ENCODE results near the gene PDE1C.
"Not testable (repeated sequence)": the region's sequence is repeated elsewhere in the genome, so short reads cannot be mapped to it uniquely, and the experiment has no call there.

Gene PDE1C

DNA sequence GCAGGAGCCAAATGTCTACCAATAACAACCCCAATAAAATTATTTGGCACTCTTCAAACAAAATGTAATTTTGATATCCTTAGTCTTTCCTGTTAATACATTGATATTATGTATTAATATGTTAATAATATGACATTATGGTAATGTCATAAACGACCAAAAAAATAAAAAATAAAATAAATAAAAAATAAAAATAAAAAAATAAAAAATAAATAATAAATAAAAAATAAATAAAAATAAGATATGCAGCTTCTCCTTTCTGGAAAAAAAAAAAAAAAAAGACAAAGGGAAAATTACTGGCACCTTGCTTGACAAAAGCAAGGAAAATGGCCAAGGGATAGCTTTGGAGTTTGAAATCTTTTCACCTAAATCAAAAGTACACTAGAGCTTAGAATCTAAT is 214.7 kb downstream of the PDE1C start:
- DNase-seq (ENCODE audit: low read depth in 3 of 3, low spot score in 1 of 3), result no peak

- DNase-seq (ENCODE audit: low read depth in 3 of 3, low spot score in 1 of 3), result no peak
Observed at GRCh38 chr7:31853380-31853779, 216.8 kb downstream of the PDE1C start.

GRCh38 chr7:31852462-31852861 is 217.7 kb downstream of the PDE1C start:
- no peak for DNase-seq (ENCODE audit: low read depth in 3 of 3, low spot score in 1 of 3)

- DNase-seq (ENCODE audit: low read depth in 3 of 3, low spot score in 1 of 3), result no peak
Observed at GRCh38 chr7:31851119-31851518, 219.1 kb downstream of the PDE1C start.

- DNase-seq (ENCODE audit: low read depth in 3 of 3, low spot score in 1 of 3), result no peak
Observed at GRCh38 chr7:31850601-31851000, 219.6 kb downstream of the PDE1C start.

- no peak for DNase-seq (ENCODE audit: low read depth in 3 of 3, low spot score in 1 of 3)
Observed at GRCh38 chr7:31850066-31850465, 220.1 kb downstream of the PDE1C start.

DNA sequence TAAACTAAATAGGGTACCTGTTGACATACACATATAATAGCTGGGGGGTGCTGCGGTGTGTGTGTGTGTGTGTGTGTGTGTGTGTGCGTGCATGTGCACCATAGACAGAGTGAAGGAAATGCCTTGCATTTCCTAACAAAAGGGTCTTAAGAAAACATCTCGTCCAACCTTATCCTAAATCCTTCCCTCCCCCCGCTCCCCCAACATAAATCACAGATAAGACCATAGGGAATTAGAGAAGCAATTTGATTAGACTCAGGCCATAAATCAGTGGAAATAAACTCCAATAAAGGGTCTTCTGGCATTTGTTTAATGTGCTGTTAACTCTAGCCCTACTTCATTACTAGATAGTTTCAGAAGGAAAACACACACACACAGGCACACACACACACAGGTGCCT is 234.7 kb downstream of the PDE1C start:
- no peak for DNase-seq (ENCODE audit: low read depth in 3 of 3, low spot score in 1 of 3)

- not testable (repeated sequence) for DNase-seq (ENCODE audit: low read depth in 3 of 3, low spot score in 1 of 3)
Observed at GRCh38 chr7:31833625-31834024, 236.6 kb downstream of the PDE1C start.

GRCh38 chr7:31828520-31828919 is 241.7 kb downstream of the PDE1C start:
- DNase-seq (ENCODE audit: low read depth in 3 of 3, low spot score in 1 of 3), result no peak

DNA sequence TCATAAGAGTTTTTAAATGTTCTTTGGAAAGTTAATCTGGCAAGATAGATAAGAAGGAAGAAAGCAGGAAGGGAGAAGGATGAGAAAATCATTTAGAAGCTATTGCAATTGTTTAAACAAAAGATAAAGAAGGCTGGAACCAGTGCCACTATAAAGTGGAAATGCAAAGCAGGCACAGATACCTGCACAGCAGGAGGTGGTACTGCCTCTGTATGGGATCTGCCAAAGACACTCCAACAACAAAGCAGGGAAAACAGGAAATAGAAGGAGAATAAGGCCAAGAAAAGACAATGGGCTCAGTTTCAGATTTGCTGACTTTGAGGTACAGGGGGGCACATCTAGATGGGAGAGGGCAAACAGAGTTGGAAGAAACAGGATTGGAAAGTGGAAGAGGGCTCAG is 244.6 kb downstream of the PDE1C start:
- DNase-seq (ENCODE audit: low read depth in 3 of 3, low spot score in 1 of 3), result no peak

DNA sequence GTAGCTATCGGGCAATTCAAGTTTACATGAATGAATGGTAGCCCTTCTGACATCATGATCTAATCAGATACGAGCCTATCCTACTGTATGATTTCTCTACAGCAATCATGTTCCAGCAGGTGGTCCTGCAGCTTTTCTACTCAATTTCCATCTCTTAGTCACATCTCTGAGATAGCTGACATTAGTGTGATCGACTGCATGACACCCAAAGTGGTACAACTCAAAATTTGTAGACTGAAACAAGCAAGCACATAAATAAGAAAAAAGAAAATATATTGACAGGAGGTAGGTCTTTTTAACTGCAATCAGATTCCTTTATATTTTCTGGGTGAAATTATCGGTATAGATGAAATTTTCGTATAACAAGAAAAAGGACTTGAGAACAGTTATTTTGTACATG is 251.2 kb downstream of the PDE1C start:
- no peak for DNase-seq (ENCODE audit: low read depth in 3 of 3, low spot score in 1 of 3)

DNA sequence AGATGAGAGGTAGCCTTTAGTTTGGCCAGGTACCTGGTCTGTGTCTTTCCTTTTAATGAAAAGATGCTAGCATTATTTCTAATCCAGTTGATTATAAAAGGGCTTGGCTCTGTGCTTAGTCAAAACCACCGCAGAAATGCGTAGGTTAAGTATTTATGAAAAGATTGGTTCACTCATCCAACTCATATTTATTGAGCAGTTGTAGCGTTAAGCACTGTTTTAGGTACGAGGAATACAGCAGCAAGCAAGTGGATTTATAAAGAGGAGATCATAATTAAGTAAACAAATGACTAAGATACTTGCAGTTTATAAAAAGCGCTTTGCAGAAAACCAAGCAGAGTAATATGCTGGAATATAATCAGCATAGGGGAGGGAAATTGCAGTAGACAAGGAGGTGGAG is 253.4 kb downstream of the PDE1C start:
- no peak for DNase-seq (ENCODE audit: low read depth in 3 of 3, low spot score in 1 of 3)

DNA sequence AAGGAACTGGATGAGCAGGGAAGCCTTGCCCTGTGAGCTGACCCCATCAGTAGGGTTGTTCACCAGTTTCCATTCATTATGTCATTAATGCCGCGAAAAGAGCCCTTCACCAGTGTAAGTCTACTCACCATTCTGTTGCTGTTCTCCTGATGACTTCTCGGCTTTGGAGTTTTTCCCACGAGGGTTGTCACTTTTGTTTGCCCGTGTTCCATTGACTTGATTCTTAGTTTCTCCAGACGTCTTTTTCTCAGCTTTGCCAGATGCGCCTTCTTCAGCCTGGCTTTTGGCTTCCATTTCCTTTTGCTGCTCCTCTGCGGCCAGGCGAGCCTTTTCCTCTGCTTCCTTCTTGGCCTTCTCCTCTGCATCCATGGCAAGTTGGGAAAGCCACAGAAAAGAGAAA is 254.4 kb downstream of the PDE1C start:
- no peak for DNase-seq (ENCODE audit: low read depth in 3 of 3, low spot score in 1 of 3)

DNA sequence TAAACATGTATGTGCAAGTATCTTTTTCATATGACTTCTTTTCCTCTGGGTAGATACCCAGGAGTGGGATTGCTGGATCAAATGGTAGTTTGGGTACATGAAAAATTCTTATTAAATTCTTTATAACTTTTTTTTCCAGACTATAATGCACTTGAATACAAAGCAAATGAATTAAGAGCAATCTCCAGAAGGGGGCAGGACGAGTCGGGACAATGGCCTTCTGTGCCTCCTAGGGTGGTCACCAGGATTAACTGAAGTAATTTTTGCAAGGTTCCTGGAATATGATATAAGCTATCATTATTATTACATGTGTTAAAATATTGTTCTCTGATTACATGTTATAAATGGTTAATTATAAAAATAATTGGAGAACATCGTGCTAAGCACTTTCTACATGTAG is 256.0 kb downstream of the PDE1C start:
- DNase-seq (ENCODE audit: low read depth in 3 of 3, low spot score in 1 of 3), result no peak

DNA sequence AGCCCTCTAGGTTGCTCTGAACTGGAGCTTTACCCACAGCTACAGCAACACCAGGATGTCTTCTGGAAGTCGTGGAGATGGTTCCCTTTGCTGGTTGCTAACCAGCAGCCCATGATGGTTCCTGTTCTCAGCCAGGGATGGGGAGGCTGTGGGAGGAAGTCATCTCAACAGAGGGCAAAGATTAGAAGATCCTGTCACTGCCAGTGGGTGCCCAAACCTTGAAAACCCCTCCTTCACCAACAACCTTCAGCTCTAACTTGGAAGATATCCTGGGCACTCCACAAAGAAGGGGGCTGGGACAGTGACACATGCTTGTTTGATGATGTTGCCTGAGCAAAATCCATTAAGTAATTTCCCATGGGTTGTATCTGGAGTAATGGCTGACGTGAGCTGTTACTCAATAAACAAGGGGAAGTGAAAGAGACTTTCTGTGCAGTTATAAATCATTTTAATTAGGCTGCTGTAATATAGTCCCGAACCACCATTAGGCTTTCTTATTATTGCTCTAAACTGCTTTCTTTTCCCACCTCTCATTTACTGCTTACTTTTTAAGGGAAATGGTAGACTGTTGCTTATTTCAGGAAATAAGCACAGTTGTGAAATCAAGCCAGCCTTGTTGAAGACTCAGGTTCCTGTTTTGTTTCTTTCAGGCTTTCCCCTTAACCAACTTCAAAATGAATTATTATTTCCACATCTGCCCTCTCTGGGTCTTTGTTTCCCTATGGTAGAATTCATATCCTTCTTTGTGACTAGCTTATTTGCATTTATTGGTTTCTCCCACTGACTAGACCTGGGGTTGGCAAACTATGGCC is 258.4 kb downstream of the PDE1C start:
- DNase-seq (ENCODE audit: low read depth in 3 of 3, low spot score in 1 of 3), result no peak

- DNase-seq (ENCODE audit: low read depth in 3 of 3, low spot score in 1 of 3), result no peak
Observed at GRCh38 chr7:31805209-31805818, 264.9 kb downstream of the PDE1C start.

- no peak for DNase-seq (ENCODE audit: low read depth in 3 of 3, low spot score in 1 of 3)
Observed at GRCh38 chr7:31796375-31796774, 273.8 kb downstream of the PDE1C start.

DNA sequence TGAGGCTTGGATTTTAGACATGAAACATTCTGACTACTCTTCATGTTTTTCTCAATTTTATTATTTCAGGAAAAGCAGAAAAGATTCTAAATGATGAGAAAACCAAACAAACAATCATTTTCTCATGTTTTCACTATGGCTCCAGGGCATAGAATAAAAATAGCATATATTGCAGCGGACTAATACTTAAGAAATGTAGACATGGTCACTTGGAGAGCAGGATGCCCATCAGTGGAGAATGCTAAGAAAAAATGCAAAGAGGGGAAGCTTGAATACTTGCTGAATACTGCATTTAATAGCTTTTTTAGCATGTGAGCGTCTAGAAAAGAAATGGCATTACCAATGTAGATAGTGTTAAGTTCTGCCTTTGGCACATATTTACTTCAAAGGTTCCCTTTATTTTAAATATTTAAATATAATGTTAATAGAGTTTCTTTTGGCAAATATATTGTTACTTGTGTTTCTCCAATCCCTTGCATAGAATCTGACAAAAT is 275.3 kb downstream of the PDE1C start:
- DNase-seq (ENCODE audit: low read depth in 3 of 3, low spot score in 1 of 3), result no peak

DNA sequence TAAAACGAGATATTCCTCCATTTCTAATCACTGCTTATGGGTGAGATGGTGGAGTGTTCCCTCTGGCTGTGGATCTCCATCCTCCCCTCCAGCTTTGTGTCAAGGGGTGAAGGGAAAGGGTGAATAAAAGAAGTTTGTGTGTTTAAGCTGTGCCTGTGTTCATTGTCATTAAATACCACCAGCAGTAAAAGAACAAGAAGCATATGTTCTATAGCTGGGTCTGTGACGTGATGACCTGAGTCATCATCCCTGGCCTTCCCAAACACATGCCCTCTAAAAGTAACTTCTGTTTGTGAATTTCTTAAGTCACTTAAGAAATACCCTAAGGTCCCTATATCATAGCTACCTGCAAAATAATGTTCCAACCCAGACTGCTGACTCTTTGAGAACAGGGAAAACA is 278.3 kb downstream of the PDE1C start:
- no peak for DNase-seq (ENCODE audit: low read depth in 3 of 3, low spot score in 1 of 3)

DNA sequence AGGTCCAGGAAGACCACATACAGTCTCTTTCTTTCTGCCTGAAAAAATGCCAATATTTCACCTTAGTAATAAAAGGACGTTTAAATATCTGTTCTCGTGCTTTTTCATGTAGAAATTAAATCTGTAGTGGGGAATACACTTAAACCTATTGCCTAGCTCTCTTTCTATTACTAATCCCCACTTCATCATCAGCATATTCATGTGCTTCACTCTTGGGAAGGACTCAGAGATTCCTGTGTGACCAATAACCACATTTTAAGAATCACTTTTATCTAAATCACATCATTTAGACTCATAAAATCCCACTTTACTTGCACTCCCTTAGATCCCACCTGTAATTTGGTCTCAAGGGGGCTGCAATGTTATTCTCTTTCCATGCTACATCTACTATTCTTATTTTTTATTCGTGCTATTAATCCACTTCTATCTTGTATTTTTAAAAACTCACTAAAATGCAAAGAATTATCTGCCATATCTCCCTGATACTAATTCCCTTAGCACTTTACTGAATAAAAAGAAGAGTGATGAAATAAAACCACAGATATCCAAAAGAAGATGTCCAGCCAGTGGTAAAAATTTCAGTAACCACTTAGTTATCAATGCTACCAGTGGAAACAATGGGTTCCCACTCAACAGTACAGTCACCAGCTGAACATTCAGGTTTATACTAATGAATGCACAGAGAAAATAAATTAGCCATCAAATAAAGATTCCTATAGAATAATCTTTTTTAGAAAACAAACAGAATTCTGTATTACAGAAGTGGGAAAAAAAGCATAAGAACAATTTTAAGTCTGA is 281.1 kb downstream of the PDE1C start:
- no peak for DNase-seq (ENCODE audit: low read depth in 3 of 3, low spot score in 1 of 3)

- DNase-seq (ENCODE audit: low read depth in 3 of 3, low spot score in 1 of 3), result no peak
Observed at GRCh38 chr7:31788445-31788844, 281.8 kb downstream of the PDE1C start.

- DNase-seq (ENCODE audit: low read depth in 3 of 3, low spot score in 1 of 3), result no peak
Observed at GRCh38 chr7:31786326-31786725, 283.9 kb downstream of the PDE1C start.
